GM18909 (cell line): ENCODE measurements around the gene ROBO2.

Experiments used
- ATAC-seq: cut with Tn5 transposase; IDR thresholded peaks from one replicate; pipeline ENCODE4 v1.9.1; 2021; ENCODE audit warnings: mild to moderate bottlenecking; ENCODE audit not compliant: unreplicated experiment, poor library complexity

Gene ROBO2

GRCh38 chr3:77052051-77052501 is 12.2 kb downstream of the ROBO2 start:
- no peak for ATAC-seq

GRCh38 chr3:77052733-77053670 is 13.1 kb downstream of the ROBO2 start:
- ATAC-seq = no peak

GRCh38 chr3:77053795-77054194 is 13.9 kb downstream of the ROBO2 start:
- ATAC-seq = no peak

GRCh38 chr3:77055841-77056341 is 16.0 kb downstream of the ROBO2 start:
- ATAC-seq = no peak

- no peak for ATAC-seq
Measured at GRCh38 chr3:77059354-77059753, 19.5 kb downstream of the ROBO2 start.

GRCh38 chr3:77063423-77063822 is 23.5 kb downstream of the ROBO2 start:
- no peak for ATAC-seq

- ATAC-seq = no peak
Measured at GRCh38 chr3:77065750-77066149, 25.9 kb downstream of the ROBO2 start.

- ATAC-seq = no peak
Measured at GRCh38 chr3:77066829-77067228, 26.9 kb downstream of the ROBO2 start.

- ATAC-seq = no peak
Measured at GRCh38 chr3:77068808-77069207, 28.9 kb downstream of the ROBO2 start.

GRCh38 chr3:77071364-77071763 is 31.5 kb downstream of the ROBO2 start:
- no peak for ATAC-seq

- ATAC-seq = no peak
Measured at GRCh38 chr3:77071809-77072208, 31.9 kb downstream of the ROBO2 start.

- no peak for ATAC-seq
Measured at GRCh38 chr3:77072232-77072631, 32.3 kb downstream of the ROBO2 start.

GRCh38 chr3:77078279-77078678 is 38.4 kb downstream of the ROBO2 start:
- no peak for ATAC-seq

GRCh38 chr3:77079988-77080610 is 40.2 kb downstream of the ROBO2 start:
- no peak for ATAC-seq

GRCh38 chr3:77081240-77081661 is 41.4 kb downstream of the ROBO2 start:
- ATAC-seq = no peak

GRCh38 chr3:77084511-77084910 is 44.6 kb downstream of the ROBO2 start:
- no peak for ATAC-seq

- ATAC-seq = no peak
Measured at GRCh38 chr3:77086408-77086807, 46.5 kb downstream of the ROBO2 start.

GRCh38 chr3:77091809-77092208 is 51.9 kb downstream of the ROBO2 start:
- ATAC-seq = no peak

- no peak for ATAC-seq
Measured at GRCh38 chr3:77093101-77093500, 53.2 kb downstream of the ROBO2 start.

GRCh38 chr3:77096145-77096544 is 56.2 kb downstream of the ROBO2 start:
- ATAC-seq = no peak
